ENCODE data around the gene NDUFA7.
"Not testable (repeated sequence)": the region's sequence is repeated elsewhere in the genome, so short reads cannot be mapped to it uniquely, and the experiment has no call there.

NDUFA7 gene

GRCh38 chr19:8352134-8352827, 31.1 kb upstream of the NDUFA7 start:
- H3K27ac Mint-ChIP-seq, result peak overlapping the region; percentile 55
- H3K27me3 Mint-ChIP-seq, result peaks cover 12% of the 10 kb centered on the region
- no peaks in the 10 kb centered on the region for H3K36me3 Mint-ChIP-seq
- H3K4me3 Mint-ChIP-seq, result no peak overlapping the region
- H3K4me1 Mint-ChIP-seq, result no peaks in the 10 kb centered on the region
- H3K9me3 Mint-ChIP-seq, result no peaks in the 10 kb centered on the region

DNA sequence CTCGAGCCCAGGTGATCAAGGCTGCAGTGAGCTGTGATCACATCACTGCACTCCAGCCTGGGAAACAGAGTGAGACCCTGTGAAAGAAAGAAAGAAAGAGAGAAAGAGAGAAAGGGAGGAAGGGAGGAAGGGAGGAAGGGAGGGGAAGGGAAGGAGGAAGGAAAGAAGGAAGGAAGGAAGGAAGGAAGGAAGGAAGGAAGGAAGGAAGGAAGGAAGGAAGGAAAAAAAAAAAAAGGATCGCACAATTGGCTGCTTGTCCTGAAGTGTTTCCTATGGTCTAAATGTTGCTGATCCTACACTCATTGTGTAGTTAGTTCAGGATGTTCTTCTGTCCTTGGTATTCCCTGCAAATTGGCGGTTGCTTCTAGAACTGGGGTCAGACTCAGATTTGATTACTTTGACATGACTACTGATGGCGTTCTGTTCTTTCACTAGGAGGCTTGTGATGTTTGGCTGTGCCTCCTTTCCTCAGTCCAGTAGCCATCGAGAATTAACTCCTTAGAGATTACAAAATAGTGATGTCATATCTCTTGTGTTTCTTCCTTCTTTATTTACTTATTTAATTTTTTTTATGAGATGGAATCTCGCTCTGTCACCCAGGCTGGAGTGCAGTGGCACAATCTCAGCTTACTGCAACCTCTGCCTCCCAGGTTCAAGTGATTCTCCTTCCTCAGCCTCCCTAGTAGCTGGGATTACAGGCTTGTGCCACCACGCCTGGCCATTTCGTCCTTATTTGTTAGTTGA, 28.6 kb upstream of the NDUFA7 start:
- H3K4me3 Mint-ChIP-seq, H3K9me3 Mint-ChIP-seq, H3K36me3 Mint-ChIP-seq, H3K4me1 Mint-ChIP-seq, H3K27ac Mint-ChIP-seq: not testable (repeated sequence)
- H3K27me3 Mint-ChIP-seq, result peaks cover 12% of the 10 kb centered on the region

GRCh38 chr19:8343483-8343844, 22.3 kb upstream of the NDUFA7 start:
- Mint-ChIP-seq H3K27ac (no peak overlapping the region), H3K36me3 (no peaks in the 10 kb centered on the region), H3K9me3 (no peaks in the 10 kb centered on the region), H3K4me1 (peaks cover 11% of the 10 kb centered on the region), H3K27me3 (no peaks in the 10 kb centered on the region), H3K4me3 (peak overlapping the region; percentile 82)

- no peak within 1 kb of the TSS for H3K27ac Mint-ChIP-seq
- H3K4me1 Mint-ChIP-seq, result peaks cover 11% of the 10 kb centered on the region
- H3K36me3 Mint-ChIP-seq, result no peaks in the 10 kb centered on the region
- H3K9me3 Mint-ChIP-seq, result no peaks in the 10 kb centered on the region
- H3K4me3 Mint-ChIP-seq, result peak within 1 kb of the TSS; percentile 82
- peaks cover 3% of the 10 kb centered on the region for H3K27me3 Mint-ChIP-seq
These were observed 21.7 kb upstream of the NDUFA7 start, which contains the start of gene KANK3 for GRCh38 chr19:8342684-8343482. Gene KANK3, minus strand, starts transcription at chr19:8343262. Its CDS starts 5,434 bp downstream, at chr19:8337828.

GRCh38 chr19:8342316-8342683, 21.1 kb upstream of the NDUFA7 start:
- no peak overlapping the region for H3K27ac Mint-ChIP-seq
- H3K36me3 Mint-ChIP-seq, result no peaks in the 10 kb centered on the region
- H3K9me3 Mint-ChIP-seq, result no peaks in the 10 kb centered on the region
- H3K27me3 Mint-ChIP-seq, result peaks cover 6% of the 10 kb centered on the region
- H3K4me1 Mint-ChIP-seq, result peaks cover 11% of the 10 kb centered on the region
- no peak overlapping the region for H3K4me3 Mint-ChIP-seq

DNA sequence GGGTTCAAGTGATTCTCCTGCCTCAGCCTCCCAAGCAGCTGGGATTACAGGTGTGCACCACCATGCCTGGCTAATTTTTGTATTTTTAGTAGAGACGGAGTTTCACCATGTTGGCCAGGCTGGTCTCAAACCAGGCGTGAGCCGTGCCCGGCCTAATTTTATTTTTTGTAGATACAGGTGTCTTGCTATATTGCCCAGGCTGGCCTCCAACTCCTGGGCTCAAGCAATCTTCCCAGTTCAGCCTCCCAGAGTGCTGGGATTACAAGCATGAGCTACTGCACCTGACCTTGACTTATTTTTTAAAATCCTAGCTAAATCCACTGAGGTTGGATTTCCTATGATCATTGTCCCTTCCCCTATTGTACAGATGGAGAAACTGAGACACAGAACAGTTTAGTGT, 20.3 kb upstream of the NDUFA7 start:
- peak overlapping the region; percentile 19 for H3K4me3 Mint-ChIP-seq
- not testable (repeated sequence) for H3K9me3 Mint-ChIP-seq, H3K36me3 Mint-ChIP-seq, H3K27ac Mint-ChIP-seq, H3K27me3 Mint-ChIP-seq
- H3K4me1 Mint-ChIP-seq, result peaks cover 11% of the 10 kb centered on the region

- Mint-ChIP-seq H3K4me1 (peaks cover 15% of the 10 kb centered on the region), H3K27me3 (peaks cover 10% of the 10 kb centered on the region), H3K4me3 (no peak overlapping the region), H3K27ac (no peak overlapping the region), H3K9me3 (no peaks in the 10 kb centered on the region), H3K36me3 (no peaks in the 10 kb centered on the region)
These were observed 19.3 kb upstream of the NDUFA7 start for GRCh38 chr19:8340341-8341096.

DNA sequence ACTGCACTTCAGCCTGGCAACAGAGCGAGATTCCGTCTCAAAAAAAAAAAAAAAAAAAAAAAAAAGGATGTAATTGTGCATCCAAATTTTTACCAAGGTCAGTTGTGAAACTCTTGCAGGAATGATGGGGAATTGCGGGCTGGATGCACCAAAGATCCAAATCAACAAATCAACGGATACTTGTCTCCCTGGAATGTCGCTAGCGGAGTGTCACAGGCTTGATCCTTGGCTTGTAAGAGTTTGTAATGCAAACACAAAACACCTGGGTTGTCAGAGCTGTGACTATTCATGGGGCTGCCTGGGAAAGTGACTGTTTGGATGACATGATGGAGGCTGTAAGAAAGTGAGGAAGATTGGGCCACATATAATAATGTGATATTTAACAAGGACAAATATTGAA, 17.7 kb upstream of the NDUFA7 start:
- no peak overlapping the region for H3K27ac Mint-ChIP-seq
- H3K27me3 Mint-ChIP-seq, result peaks cover 10% of the 10 kb centered on the region
- no peak overlapping the region for H3K4me3 Mint-ChIP-seq
- H3K36me3 Mint-ChIP-seq, result no peaks in the 10 kb centered on the region
- no peaks in the 10 kb centered on the region for H3K9me3 Mint-ChIP-seq
- peaks cover 15% of the 10 kb centered on the region for H3K4me1 Mint-ChIP-seq

DNA sequence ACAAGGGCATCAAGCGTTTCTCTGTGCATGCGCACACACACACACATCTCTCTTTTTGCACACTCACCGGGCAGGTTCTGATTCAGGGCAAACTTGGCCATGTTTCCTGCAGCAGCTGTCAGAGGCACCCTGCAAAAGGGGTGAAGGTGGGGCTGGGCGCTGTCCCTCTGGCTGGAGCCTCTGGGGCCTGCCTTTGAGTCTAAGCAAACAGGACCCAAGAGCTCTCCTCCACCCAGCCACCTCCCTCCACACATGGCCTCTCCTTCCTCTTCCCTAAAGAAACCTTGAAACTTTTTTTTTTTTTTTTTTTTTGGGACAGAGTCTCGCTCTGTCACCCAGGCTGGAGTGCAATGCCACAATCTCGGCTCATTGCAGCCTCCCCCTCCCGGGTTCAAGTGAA, 16.6 kb upstream of the NDUFA7 start:
- Mint-ChIP-seq H3K27me3 (peaks cover 10% of the 10 kb centered on the region), H3K9me3 (no peaks in the 10 kb centered on the region), H3K36me3 (no peaks in the 10 kb centered on the region), H3K27ac (no peak overlapping the region), H3K4me3 (no peak overlapping the region), H3K4me1 (peaks cover 9% of the 10 kb centered on the region)

DNA sequence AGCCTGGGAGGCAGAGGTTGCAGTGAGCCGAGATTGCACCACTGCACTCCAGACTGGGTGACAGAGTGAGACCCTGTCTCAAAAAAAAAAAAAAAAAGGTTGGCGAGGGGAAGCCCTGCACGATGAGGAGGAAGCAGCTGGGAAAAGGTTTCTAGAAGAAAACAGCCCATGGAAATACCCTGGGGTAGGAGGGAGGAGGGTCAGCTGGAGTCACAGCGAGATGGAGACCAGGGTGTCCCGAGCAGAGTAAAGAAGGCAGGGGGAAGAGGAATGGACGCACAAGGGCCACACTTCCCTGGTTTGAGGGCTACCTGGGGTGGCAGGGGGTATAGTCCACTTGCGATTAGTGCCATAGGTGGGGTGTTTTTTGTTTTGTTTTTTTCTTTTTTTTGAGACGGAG, 15.5 kb upstream of the NDUFA7 start:
- Mint-ChIP-seq H3K27ac (no peak overlapping the region), H3K4me3 (no peak overlapping the region), H3K36me3 (no peaks in the 10 kb centered on the region), H3K27me3 (peaks cover 10% of the 10 kb centered on the region), H3K4me1 (peaks cover 5% of the 10 kb centered on the region), H3K9me3 (no peaks in the 10 kb centered on the region)

DNA sequence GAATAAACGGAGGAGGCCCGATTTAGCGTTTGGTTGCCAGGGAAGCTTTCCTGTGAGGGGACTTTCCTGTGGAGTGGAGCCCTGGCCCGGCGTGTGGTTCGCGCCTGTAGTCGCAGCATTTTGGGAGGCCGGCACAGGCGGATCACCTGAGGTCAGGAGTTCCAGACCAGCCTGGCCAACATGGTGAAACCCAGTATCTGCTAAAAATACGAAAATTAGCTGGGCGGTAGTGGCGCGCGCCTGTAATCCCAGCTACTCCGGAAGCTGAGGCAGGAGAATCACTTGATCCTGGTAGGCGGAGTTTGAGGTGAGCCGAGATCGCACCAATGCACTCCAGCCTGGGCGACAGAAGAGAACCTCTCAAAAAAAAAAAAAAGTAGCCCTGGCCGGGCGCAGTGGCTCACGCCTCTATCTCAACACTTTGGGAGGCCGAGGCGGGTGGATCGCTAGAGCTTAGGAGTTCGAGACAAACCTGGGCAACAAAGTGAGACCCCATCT, 14.9 kb upstream of the NDUFA7 start:
- no peaks in the 10 kb centered on the region for H3K36me3 Mint-ChIP-seq
- H3K9me3 Mint-ChIP-seq, result no peaks in the 10 kb centered on the region
- H3K4me3 Mint-ChIP-seq, result peak overlapping the region; percentile 44
- H3K4me1 Mint-ChIP-seq, result peaks cover 4% of the 10 kb centered on the region
- H3K27ac Mint-ChIP-seq, result no peak overlapping the region
- H3K27me3 Mint-ChIP-seq, result peaks cover 10% of the 10 kb centered on the region

DNA sequence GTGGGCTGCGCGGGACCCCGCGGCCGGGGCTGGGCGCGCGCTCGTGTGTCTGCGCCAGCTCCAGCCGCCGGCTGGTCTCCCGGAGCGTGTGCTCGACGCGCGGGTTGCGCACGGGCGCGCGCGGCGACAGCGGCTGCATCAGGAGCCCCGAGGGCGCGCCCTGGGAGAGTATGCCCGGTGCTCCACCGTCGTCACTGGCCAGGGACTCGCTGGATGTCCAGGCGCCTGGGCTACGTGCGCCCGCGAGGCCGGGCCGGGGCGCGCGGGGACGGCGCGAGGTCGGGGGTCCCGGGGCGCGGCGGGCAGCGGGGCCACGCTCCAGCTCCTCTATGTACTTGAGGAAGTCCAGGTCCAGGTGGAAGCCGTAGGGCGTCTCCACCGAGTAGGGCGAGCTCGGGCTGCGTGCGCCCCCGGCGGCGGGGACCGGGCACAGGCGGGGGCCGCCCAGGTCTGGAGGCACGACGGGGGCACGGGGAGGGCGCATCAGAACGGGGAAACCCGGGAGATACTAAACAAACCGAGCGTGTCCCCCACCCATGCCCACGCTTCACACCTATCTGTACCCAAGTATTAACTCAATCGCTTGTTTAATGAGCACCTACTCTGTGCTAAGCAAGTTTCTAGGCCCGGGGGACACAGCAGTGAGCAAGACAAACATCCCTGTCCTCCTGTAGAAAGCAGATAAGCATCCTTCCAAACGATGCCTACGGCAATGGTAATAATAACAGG, 14.3 kb upstream of the NDUFA7 start:
- Mint-ChIP-seq H3K9me3 (no peaks in the 10 kb centered on the region), H3K4me3 (peak overlapping the region; percentile 44), H3K4me1 (peaks cover 4% of the 10 kb centered on the region), H3K36me3 (no peaks in the 10 kb centered on the region), H3K27me3 (peaks cover 10% of the 10 kb centered on the region), H3K27ac (no peak overlapping the region)

- Mint-ChIP-seq H3K4me1 (peaks cover 4% of the 10 kb centered on the region), H3K27me3 (peaks cover 10% of the 10 kb centered on the region), H3K27ac (no peak overlapping the region), H3K4me3 (no peak overlapping the region), H3K36me3 (no peaks in the 10 kb centered on the region), H3K9me3 (no peaks in the 10 kb centered on the region)
These were observed 13.5 kb upstream of the NDUFA7 start for GRCh38 chr19:8334458-8335342.
